ENCODE measurements around the gene NRDE2. TPM values are rescaled to one million over a fixed set of nuclear protein-coding genes. Genes with fewer than 3 reads are reported as not detected.

NRDE2 gene
- total and polyA plus RNA-seq, 2 experiments from 2014 or later = 20.0 to 21.9 TPM

DNA sequence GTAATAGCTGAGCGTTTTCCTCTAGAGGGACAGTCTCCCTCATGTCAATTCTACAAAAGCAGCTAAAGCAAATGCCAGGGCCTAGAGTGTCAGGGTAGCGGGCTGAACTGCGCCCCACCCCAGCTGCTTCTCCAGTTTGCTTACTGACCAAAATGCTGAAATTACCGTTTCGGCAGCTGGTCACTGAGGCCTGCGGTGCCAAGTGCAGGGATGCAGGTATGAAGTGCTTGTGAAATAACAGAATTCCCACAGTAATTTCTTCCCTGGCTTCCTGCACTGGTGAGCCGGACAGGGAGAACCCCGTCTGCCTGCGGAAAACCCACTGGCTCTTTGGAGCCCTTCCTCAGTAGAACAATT, 56.3 kb downstream of the NRDE2 start:
- Histone ChIP-seq H3K27me3 (no peaks in the 10 kb centered on the region), H3K36me3 (replicated peaks; ENCODE audit: insufficient read depth, low read depth) (no peaks in the 10 kb centered on the region), H3K9me3 (ENCODE audit: low read depth) (no peaks in the 10 kb centered on the region), H3K4me2 (no peak overlapping the region), H3K4me3 (no peak overlapping the region), H3K9me2 (replicated peaks; ENCODE audit: insufficient read depth) (no peaks in the 10 kb centered on the region), H3K4me1 (ENCODE audit: insufficient read depth) (no peaks in the 10 kb centered on the region), H4K20me1 (ENCODE audit: insufficient read depth, poor library complexity, severe bottlenecking) (no peaks in the 10 kb centered on the region), H3K27ac (no peak overlapping the region), H2AFZ (no peak overlapping the region), H3K79me2 (no peaks in the 10 kb centered on the region)
- no peak for TF ChIP-seq EZH2 (IDR thresholded peaks at IDR 0.05; ENCODE audit: borderline replicate concordance)
- TF ChIP-seq, protein P1, sequence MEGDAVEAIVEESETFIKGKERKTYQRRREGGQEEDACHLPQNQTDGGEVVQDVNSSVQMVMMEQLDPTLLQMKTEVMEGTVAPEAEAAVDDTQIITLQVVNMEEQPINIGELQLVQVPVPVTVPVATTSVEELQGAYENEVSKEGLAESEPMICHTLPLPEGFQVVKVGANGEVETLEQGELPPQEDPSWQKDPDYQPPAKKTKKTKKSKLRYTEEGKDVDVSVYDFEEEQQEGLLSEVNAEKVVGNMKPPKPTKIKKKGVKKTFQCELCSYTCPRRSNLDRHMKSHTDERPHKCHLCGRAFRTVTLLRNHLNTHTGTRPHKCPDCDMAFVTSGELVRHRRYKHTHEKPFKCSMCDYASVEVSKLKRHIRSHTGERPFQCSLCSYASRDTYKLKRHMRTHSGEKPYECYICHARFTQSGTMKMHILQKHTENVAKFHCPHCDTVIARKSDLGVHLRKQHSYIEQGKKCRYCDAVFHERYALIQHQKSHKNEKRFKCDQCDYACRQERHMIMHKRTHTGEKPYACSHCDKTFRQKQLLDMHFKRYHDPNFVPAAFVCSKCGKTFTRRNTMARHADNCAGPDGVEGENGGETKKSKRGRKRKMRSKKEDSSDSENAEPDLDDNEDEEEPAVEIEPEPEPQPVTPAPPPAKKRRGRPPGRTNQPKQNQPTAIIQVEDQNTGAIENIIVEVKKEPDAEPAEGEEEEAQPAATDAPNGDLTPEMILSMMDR (IDR thresholded peaks at IDR 0.05; ENCODE audit: poor library complexity) = no peak
- no peak for TF ChIP-seq EZH2phosphoT487 (IDR thresholded peaks at IDR 0.05; ENCODE audit: low read depth, severe bottlenecking, unreplicated experiment)
- no peak for DNase-seq (ENCODE audit: low spot score)
- WGBS (ENCODE audit: low lambda C conversion rate, missing lambda C conversion rate) = 92% methylated on average over 9 of the region's 9 CpGs

DNA sequence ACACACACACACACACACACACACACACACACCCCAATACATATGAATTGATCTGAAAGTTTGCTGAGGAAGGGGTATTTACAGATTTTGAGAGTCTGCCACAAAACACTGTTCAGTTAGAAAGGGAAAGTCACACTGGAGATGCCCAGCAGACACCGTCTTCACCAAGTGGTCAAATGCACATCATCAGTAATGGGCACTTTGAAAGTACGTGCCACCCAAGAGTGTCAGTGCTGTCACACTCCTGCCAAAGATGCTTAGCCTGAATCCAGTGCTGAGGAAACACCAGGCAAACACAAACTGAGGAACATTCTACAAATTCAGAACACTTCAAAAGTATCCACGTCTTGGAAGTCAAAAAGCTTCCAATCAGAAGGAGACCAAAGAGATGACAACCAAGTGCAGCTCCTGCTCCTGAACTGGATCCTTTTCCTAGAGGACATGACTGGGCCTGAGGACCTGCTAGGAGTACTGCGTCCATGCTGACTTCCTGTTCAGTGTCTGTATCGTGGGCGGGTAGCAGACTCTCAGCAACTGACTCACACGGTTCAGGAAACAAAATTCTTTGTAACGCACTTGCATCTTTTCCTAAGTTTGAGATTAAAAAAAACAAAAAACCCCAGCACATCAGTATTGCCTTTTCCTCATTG, 56.8 kb downstream of the NRDE2 start:
- Histone ChIP-seq H3K9me2 (replicated peaks; ENCODE audit: insufficient read depth) (no peaks in the 10 kb centered on the region), H3K27ac (no peak overlapping the region), H3K4me3 (no peak overlapping the region), H2AFZ (no peak overlapping the region), H3K9me3 (ENCODE audit: low read depth) (no peaks in the 10 kb centered on the region), H3K36me3 (replicated peaks; ENCODE audit: insufficient read depth, low read depth) (no peaks in the 10 kb centered on the region), H3K27me3 (no peaks in the 10 kb centered on the region), H3K4me2 (no peak overlapping the region), H4K20me1 (ENCODE audit: insufficient read depth, poor library complexity, severe bottlenecking) (no peaks in the 10 kb centered on the region), H3K79me2 (no peaks in the 10 kb centered on the region), H3K4me1 (ENCODE audit: insufficient read depth) (no peaks in the 10 kb centered on the region)
- no peak for DNase-seq (ENCODE audit: low spot score)
- 89% methylated on average over 8 of the region's 8 CpGs for WGBS (ENCODE audit: low lambda C conversion rate, missing lambda C conversion rate)
- TF ChIP-seq EZH2 (IDR thresholded peaks at IDR 0.05; ENCODE audit: borderline replicate concordance) = no peak
- TF ChIP-seq, protein P1 (IDR thresholded peaks at IDR 0.05; ENCODE audit: poor library complexity) = no peak
- TF ChIP-seq EZH2phosphoT487 (IDR thresholded peaks at IDR 0.05; ENCODE audit: low read depth, severe bottlenecking, unreplicated experiment) = no peak

DNA sequence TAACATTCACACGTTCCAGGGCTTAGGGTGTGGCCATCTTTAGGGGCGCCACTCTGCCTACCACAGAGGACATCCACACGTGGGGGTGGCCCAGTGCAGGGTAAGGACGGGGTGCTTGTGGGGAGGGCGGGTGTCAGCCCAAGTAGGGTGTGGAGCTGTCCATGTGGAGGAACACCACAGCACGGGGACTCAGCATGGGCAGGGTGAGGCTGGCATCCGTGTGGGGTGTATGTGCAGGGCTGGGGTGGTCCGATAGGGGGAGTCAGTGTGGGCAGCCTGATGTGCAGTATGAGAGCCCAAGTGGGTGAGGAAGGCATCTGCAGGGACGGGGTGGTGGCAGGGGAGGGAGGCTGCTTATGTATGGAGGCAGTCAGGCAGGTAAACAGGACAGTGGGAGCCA, 57.7 kb downstream of the NRDE2 start:
- Histone ChIP-seq H3K36me3 (replicated peaks; ENCODE audit: insufficient read depth, low read depth) (no peaks in the 10 kb centered on the region), H3K4me2 (no peak overlapping the region)
- WGBS (ENCODE audit: low lambda C conversion rate, missing lambda C conversion rate) = 84% methylated on average over 8 of the region's 9 CpGs

More for the DNA sequence above, 57.7 kb downstream of the NRDE2 start:
- Histone ChIP-seq H4K20me1 (ENCODE audit: insufficient read depth, poor library complexity, severe bottlenecking) (no peaks in the 10 kb centered on the region), H3K27me3 (no peaks in the 10 kb centered on the region), H3K4me1 (ENCODE audit: insufficient read depth) (no peaks in the 10 kb centered on the region), H2AFZ (no peak overlapping the region), H3K79me2 (no peaks in the 10 kb centered on the region), H3K9me3 (ENCODE audit: low read depth) (no peaks in the 10 kb centered on the region), H3K4me3 (no peak overlapping the region), H3K27ac (no peak overlapping the region), H3K9me2 (replicated peaks; ENCODE audit: insufficient read depth) (no peaks in the 10 kb centered on the region)
- TF ChIP-seq EZH2 (IDR thresholded peaks at IDR 0.05; ENCODE audit: borderline replicate concordance) (no peak), EZH2phosphoT487 (IDR thresholded peaks at IDR 0.05; ENCODE audit: low read depth, severe bottlenecking, unreplicated experiment) (no peak)
- TF ChIP-seq, protein P1 (IDR thresholded peaks at IDR 0.05; ENCODE audit: poor library complexity) = no peak
- no peak for DNase-seq (ENCODE audit: low spot score)

Data from hepatocyte (in vitro differentiated cells).